Measurements from ENCODE around the gene FOXC1. TPM values are rescaled to one million over a fixed set of nuclear protein-coding genes. Genes with fewer than 3 reads are reported as not detected.

FOXC1 gene
- total RNA-seq, 1 experiment from 2014 or later, result 40.7 TPM

DNA sequence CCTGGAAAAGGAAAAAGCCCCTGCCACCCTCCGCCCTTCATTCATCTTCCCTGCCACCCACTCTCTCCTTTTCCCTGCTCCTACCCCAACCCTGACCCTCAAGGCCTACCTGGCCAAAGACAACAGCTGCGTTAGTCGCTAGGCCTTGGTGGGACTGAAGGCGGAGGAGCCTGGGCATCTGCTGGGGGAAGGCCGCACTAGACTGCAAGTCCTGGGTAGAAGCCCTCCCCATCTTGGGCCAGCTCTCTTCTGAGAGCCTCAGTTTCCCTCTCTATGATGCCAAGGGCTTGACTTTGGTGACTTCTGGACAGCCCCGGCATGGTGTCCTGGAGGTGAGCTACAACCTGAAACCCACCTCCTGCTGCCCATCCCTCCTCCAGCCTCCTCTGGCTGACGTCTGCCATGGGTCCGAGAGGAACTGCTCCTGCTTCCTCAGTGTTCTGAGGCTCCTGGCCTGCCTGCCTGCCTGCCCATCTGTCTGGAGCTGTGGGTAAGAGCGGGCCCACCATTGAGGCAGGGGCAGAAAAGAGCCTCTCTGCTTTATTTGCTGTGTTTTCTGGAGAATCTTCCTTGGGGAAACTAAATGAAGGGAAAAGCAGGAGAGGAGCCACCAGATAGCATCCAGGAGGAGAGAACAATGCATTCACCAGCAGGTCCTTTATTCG, 7.5 kb upstream of the FOXC1 start:
- no peak overlapping the region for H2AFZ ChIP-seq (ENCODE audit: low read depth, low read length, poor library complexity, severe bottlenecking)
- no peaks in the 10 kb centered on the region for H3K36me3 ChIP-seq (ENCODE audit: control insufficient read depth in 1 of 2, insufficient read depth in 2 of 2, low read length in 2 of 2)
- H3K4me1 ChIP-seq (ENCODE audit: control insufficient read depth in 1 of 2, insufficient read depth in 2 of 2, low read length in 2 of 2), result peaks cover 0 to 6% of the 10 kb centered on the region in 2 experiments; a peak in 3 of 4 replicates
- no peak overlapping the region for H3K9ac ChIP-seq (ENCODE audit: low read length)
- no peaks in the 10 kb centered on the region for H3K9me3 ChIP-seq (ENCODE audit: control insufficient read depth in 1 of 2, insufficient read depth in 1 of 2, low read depth in 1 of 2, low read length in 2 of 2)
- H3K27me3 ChIP-seq (ENCODE audit: insufficient read depth, low read length), result no peaks in the 10 kb centered on the region
- H3K4me2 ChIP-seq (ENCODE audit: low read length), result no peak overlapping the region
- no peaks in the 10 kb centered on the region for H3K79me2 ChIP-seq (ENCODE audit: insufficient read depth, low read length)
- H3K9me2 ChIP-seq (ENCODE audit: insufficient read depth), result no peaks in the 10 kb centered on the region
- no peak for ATAC-seq
- ChIA-PET RAD21 (ENCODE audit: low non-redundant PET in 1 of 2, low total read pairs in 2 of 2, uncharacterized antibody in 2 of 2, unreplicated experiment in 2 of 2) (no interaction called here), CTCF (no interaction called here), POLR2A (no interaction called here)
- no peak for DNase-seq (ENCODE audit: low read depth, low spot score)
- intact Hi-C loops (cut with micrococcal nuclease), result no loop called here
- no peaks in the 10 kb centered on the region for H4K20me1 ChIP-seq (ENCODE audit: insufficient read depth)
- H3K4me3 ChIP-seq (replicated peaks in 1 of 2; ENCODE audit: low read depth in 1 of 2, low read length in 2 of 2), result no peak overlapping the region
- TF ChIP-seq SP1 (IDR thresholded peaks at IDR 0.05; ENCODE audit: low read depth) (no peak), CEBPB (IDR thresholded peaks at IDR 0.05; ENCODE audit: low read depth) (no peak), SIN3A (IDR thresholded peaks at IDR 0.05; ENCODE audit: low read depth) (no peak), ZFX (IDR thresholded peaks at IDR 0.05) (no peak), TCF7L2 (IDR thresholded peaks at IDR 0.05; ENCODE audit: borderline replicate concordance, extremely low read depth, insufficient read depth, insufficient read length) (no peak), EZH2 (IDR thresholded peaks at IDR 0.05) (no peak), FOSL1 (IDR thresholded peaks at IDR 0.05; ENCODE audit: low read depth) (no peak), EGR1 (IDR thresholded peaks at IDR 0.05; ENCODE audit: low read depth) (no peak), YY1 (IDR thresholded peaks at IDR 0.05; ENCODE audit: extremely low read depth, insufficient replicate concordance, low read depth, low read length) (no peak), SRF (IDR thresholded peaks at IDR 0.05; ENCODE audit: low read depth) (no peak), EZH2phosphoT487 (IDR thresholded peaks at IDR 0.05; ENCODE audit: borderline replicate concordance) (no peak)
- TF ChIP-seq, protein P1, sequence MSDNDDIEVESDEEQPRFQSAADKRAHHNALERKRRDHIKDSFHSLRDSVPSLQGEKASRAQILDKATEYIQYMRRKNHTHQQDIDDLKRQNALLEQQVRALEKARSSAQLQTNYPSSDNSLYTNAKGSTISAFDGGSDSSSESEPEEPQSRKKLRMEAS (IDR thresholded peaks at IDR 0.05), result no peak
- TF ChIP-seq, protein P2, sequence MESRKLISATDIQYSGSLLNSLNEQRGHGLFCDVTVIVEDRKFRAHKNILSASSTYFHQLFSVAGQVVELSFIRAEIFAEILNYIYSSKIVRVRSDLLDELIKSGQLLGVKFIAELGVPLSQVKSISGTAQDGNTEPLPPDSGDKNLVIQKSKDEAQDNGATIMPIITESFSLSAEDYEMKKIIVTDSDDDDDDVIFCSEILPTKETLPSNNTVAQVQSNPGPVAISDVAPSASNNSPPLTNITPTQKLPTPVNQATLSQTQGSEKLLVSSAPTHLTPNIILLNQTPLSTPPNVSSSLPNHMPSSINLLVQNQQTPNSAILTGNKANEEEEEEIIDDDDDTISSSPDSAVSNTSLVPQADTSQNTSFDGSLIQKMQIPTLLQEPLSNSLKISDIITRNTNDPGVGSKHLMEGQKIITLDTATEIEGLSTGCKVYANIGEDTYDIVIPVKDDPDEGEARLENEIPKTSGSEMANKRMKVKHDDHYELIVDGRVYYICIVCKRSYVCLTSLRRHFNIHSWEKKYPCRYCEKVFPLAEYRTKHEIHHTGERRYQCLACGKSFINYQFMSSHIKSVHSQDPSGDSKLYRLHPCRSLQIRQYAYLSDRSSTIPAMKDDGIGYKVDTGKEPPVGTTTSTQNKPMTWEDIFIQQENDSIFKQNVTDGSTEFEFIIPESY (IDR thresholded peaks at IDR 0.05; ENCODE audit: extremely low read depth, insufficient replicate concordance, low read length), result no peak
- TF ChIP-seq, protein P3, sequence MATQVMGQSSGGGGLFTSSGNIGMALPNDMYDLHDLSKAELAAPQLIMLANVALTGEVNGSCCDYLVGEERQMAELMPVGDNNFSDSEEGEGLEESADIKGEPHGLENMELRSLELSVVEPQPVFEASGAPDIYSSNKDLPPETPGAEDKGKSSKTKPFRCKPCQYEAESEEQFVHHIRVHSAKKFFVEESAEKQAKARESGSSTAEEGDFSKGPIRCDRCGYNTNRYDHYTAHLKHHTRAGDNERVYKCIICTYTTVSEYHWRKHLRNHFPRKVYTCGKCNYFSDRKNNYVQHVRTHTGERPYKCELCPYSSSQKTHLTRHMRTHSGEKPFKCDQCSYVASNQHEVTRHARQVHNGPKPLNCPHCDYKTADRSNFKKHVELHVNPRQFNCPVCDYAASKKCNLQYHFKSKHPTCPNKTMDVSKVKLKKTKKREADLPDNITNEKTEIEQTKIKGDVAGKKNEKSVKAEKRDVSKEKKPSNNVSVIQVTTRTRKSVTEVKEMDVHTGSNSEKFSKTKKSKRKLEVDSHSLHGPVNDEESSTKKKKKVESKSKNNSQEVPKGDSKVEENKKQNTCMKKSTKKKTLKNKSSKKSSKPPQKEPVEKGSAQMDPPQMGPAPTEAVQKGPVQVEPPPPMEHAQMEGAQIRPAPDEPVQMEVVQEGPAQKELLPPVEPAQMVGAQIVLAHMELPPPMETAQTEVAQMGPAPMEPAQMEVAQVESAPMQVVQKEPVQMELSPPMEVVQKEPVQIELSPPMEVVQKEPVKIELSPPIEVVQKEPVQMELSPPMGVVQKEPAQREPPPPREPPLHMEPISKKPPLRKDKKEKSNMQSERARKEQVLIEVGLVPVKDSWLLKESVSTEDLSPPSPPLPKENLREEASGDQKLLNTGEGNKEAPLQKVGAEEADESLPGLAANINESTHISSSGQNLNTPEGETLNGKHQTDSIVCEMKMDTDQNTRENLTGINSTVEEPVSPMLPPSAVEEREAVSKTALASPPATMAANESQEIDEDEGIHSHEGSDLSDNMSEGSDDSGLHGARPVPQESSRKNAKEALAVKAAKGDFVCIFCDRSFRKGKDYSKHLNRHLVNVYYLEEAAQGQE (IDR thresholded peaks at IDR 0.05; ENCODE audit: low read depth), result no peak
- TF ChIP-seq, protein P4, sequence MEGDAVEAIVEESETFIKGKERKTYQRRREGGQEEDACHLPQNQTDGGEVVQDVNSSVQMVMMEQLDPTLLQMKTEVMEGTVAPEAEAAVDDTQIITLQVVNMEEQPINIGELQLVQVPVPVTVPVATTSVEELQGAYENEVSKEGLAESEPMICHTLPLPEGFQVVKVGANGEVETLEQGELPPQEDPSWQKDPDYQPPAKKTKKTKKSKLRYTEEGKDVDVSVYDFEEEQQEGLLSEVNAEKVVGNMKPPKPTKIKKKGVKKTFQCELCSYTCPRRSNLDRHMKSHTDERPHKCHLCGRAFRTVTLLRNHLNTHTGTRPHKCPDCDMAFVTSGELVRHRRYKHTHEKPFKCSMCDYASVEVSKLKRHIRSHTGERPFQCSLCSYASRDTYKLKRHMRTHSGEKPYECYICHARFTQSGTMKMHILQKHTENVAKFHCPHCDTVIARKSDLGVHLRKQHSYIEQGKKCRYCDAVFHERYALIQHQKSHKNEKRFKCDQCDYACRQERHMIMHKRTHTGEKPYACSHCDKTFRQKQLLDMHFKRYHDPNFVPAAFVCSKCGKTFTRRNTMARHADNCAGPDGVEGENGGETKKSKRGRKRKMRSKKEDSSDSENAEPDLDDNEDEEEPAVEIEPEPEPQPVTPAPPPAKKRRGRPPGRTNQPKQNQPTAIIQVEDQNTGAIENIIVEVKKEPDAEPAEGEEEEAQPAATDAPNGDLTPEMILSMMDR (IDR thresholded peaks at IDR 0.05 in 2 of 3, conservative IDR thresholded peaks at IDR 0.05 in 1 of 3; ENCODE audit: borderline replicate concordance in 1 of 3, insufficient read depth in 1 of 3, low read depth in 2 of 3, low read length in 2 of 3), result no peak
- no TSS peak for BruUV-seq (replicated peaks)
- H3K27ac ChIP-seq (ENCODE audit: low read depth, low read length), result no peak overlapping the region

Data from HCT116 (cell line).